CD14-positive monocyte (primary cell): ENCODE measurements around the gene VARS2. TPM values are rescaled to one million over a fixed set of nuclear protein-coding genes. Genes with fewer than 3 reads are reported as not detected.

Experiments
- DNase-seq, 3 donors: peaks; one replicate each; pipeline ENCODE4 v3.0.0-alpha.2; 2011 to 2022
- H2AFZ ChIP-seq: 2 replicates; pipeline ENCODE4 v1.6.0; 2012; ENCODE audit warnings: mild to moderate bottlenecking, low read depth, low read length, inconsistent platforms; ENCODE audit not compliant: insufficient read depth, poor library complexity, severe bottlenecking
- H3K27ac ChIP-seq, 2 donors: 1 replicate in 1 of 2; 2 replicates in 1 of 2; pipeline ENCODE4 v1.5.1; 2012 to 2013; ENCODE audit warnings: low read length in 2 of 2, control low read depth in 1 of 2, inconsistent platforms in 1 of 2, low read depth in 1 of 2, mild to moderate bottlenecking in 1 of 2
- H3K27me3 ChIP-seq, 2 donors: one replicate each; pipeline versions ENCODE4 v1.6.0 to v1.6.1; 2011 to 2013; ENCODE audit warnings: low read length in 2 of 2; ENCODE audit not compliant: control insufficient read depth in 2 of 2, insufficient read depth in 2 of 2
- H3K36me3 ChIP-seq, 2 donors: replicated peaks in 1 of 2; 1 replicate in 1 of 2; 2 replicates in 1 of 2; pipeline versions ENCODE4 v1.5.1 to v1.6.1; 2012 to 2013; ENCODE audit warnings: low read length in 2 of 2, control low read depth in 1 of 2, inconsistent platforms in 1 of 2, mild to moderate bottlenecking in 1 of 2; ENCODE audit not compliant: insufficient read depth in 2 of 2, control insufficient read depth in 1 of 2
- H3K4me1 ChIP-seq, 2 donors: 1 replicate in 1 of 2; 2 replicates in 1 of 2; pipeline versions ENCODE4 v1.5.1 to v1.6.1; 2012 to 2013; ENCODE audit warnings: low read length in 2 of 2, control low read depth in 1 of 2, inconsistent platforms in 1 of 2, mild to moderate bottlenecking in 1 of 2, moderate library complexity in 1 of 2; ENCODE audit not compliant: insufficient read depth in 2 of 2, control insufficient read depth in 1 of 2
- H3K4me2 ChIP-seq: replicated peaks from 2 replicates; pipeline ENCODE3; 2012; ENCODE audit warnings: low read length, moderate library complexity, mild to moderate bottlenecking; ENCODE audit not compliant: poor library complexity, severe bottlenecking; ENCODE audit errors: extremely low read depth
- H3K4me3 ChIP-seq, 3 experiments: fragments of 200-600 bp in 1 of 3; sonication (generic) in 1 of 3; replicated peaks in 1 of 3; 1 replicate in 2 of 3; 2 replicates in 1 of 3; pipeline ENCODE4 v1.5.1; 2011 to 2013; ENCODE audit warnings: low read length in 3 of 3, mild to moderate bottlenecking in 3 of 3, control low read depth in 2 of 3, low read depth in 2 of 3, inconsistent platforms in 1 of 3, moderate library complexity in 1 of 3
- H3K79me2 ChIP-seq: 2 replicates; pipeline ENCODE4 v1.6.0; 2012; ENCODE audit warnings: mild to moderate bottlenecking, control low read depth, inconsistent platforms, low read length, moderate library complexity; ENCODE audit not compliant: insufficient read depth
- H3K9ac ChIP-seq: 2 replicates; pipeline ENCODE4 v1.6.0; 2017; ENCODE audit warnings: low read length, mild to moderate bottlenecking; ENCODE audit not compliant: insufficient read depth, poor library complexity, severe bottlenecking
- H3K9me3 ChIP-seq, 2 donors: replicated peaks in 1 of 2; 1 replicate in 1 of 2; 2 replicates in 1 of 2; pipeline versions ENCODE4 v1.5.1 to v1.6.1; 2012 to 2013; ENCODE audit warnings: low read length in 2 of 2, control low read depth in 1 of 2; ENCODE audit not compliant: control insufficient read depth in 1 of 2, insufficient read depth in 1 of 2
- H4K20me1 ChIP-seq: 2 replicates; pipeline ENCODE4 v1.6.0; 2012; ENCODE audit warnings: mild to moderate bottlenecking, low read length, control low read depth, moderate library complexity; ENCODE audit not compliant: insufficient read depth
- H3K27ac Mint-ChIP-seq, 7 donors: one replicate each; pipeline ENCODE4 v1.8.0; 2020; ENCODE audit warnings: mild to moderate bottlenecking in 7 of 7, mixed read lengths in 7 of 7, moderate library complexity in 6 of 7, inconsistent platforms in 2 of 7
- H3K27me3 Mint-ChIP-seq, 3 donors: one replicate each; pipeline ENCODE4 v1.8.0; 2021 to 2022; ENCODE audit warnings: low read depth in 3 of 3, mild to moderate bottlenecking in 3 of 3, mixed read lengths in 3 of 3, moderate library complexity in 3 of 3, inconsistent platforms in 1 of 3
- H3K36me3 Mint-ChIP-seq, 2 donors: one replicate each; pipeline ENCODE4 v1.8.0; 2020; ENCODE audit warnings: mixed read lengths in 2 of 2, inconsistent platforms in 1 of 2, mild to moderate bottlenecking in 1 of 2
- H3K4me1 Mint-ChIP-seq: one replicate; pipeline ENCODE4 v1.8.0; 2020; ENCODE audit warnings: mild to moderate bottlenecking, mixed read lengths
- H3K4me3 Mint-ChIP-seq, 2 donors: one replicate each; pipeline ENCODE4 v1.8.0; 2020; ENCODE audit warnings: mild to moderate bottlenecking in 2 of 2, mixed read lengths in 2 of 2, moderate library complexity in 1 of 2
- H3K9me3 Mint-ChIP-seq, 7 donors: one replicate each; pipeline ENCODE4 v1.8.0; 2020 to 2022; ENCODE audit warnings: mixed read lengths in 7 of 7, mild to moderate bottlenecking in 6 of 7, moderate library complexity in 6 of 7, inconsistent platforms in 2 of 7
- CTCF ChIP-seq: fragments of 200-600 bp; IDR thresholded peaks from one replicate; pipeline ENCODE4 v1.8.0; 2022; ENCODE audit warnings: antibody characterized with exemption, mild to moderate bottlenecking
- WGBS: methylation state at CpG from one replicate; pipeline ENCODE4 v1.1.5; 2013; ENCODE audit warnings: missing lambda C conversion rate; ENCODE audit not compliant: insufficient coverage; 5-methylcytosine and 5-hydroxymethylcytosine counted together
- intact Hi-C, 2 donors: fragments of 100-400 bp; cut with micrococcal nuclease; formaldehyde crosslinking; loops; one replicate each; pipeline versions ENCODE4 v1.15.0 to v1.15.1; 2023
- polyA plus RNA-seq, 3 donors: library from polyadenylated mRNA; depleted of rRNA in 1 of 3; unstranded in 2 of 3; stranded (reverse) in 1 of 3; fragments of 300-500 nt in 2 of 3; fragments of >200 nt in 1 of 3; fragmentation: Illumina TruSeq in 2 of 3; gene quantifications; 1 replicate in 2 of 3; 2 replicates in 1 of 3; pipeline ENCODE4 v1.2.3, GENCODE V29; 2012 to 2021

Gene VARS2
- polyA plus RNA-seq, 3 donors, result 7.6 to 15.5 (median 8.1) TPM

- Mint-ChIP-seq H3K4me1 (no peaks in the 10 kb centered on the region), H3K9me3 (peaks cover 26 to 44% (median 42%) of the 10 kb centered on the region in 7 donors), H3K36me3 (no peaks in the 10 kb centered on the region), H3K4me3 (no peak overlapping the region), H3K27ac (no peak overlapping the region), H3K27me3 (peaks cover 0 to 2% (median 0%) of the 10 kb centered on the region in 3 donors)
- no peak overlapping the region for H3K4me3 ChIP-seq
- DNase-seq, result no peak
- H3K9me3 ChIP-seq, result peaks cover 30 to 34% of the 10 kb centered on the region in 2 donors
- H3K79me2 ChIP-seq, result no peaks in the 10 kb centered on the region
- H3K9ac ChIP-seq, result no peak overlapping the region
- no peaks in the 10 kb centered on the region for H3K4me1 ChIP-seq
- H3K27ac ChIP-seq, result no peak overlapping the region
- H4K20me1 ChIP-seq, result no peaks in the 10 kb centered on the region
- no peaks in the 10 kb centered on the region for H3K27me3 ChIP-seq
- TF ChIP-seq CTCF, result no peak
- no peaks in the 10 kb centered on the region for H3K36me3 ChIP-seq
- no peak overlapping the region for H3K4me2 ChIP-seq
- H2AFZ ChIP-seq, result no peak overlapping the region
- intact Hi-C loops, result loop anchor here in 1 of 2 donors (10.0 kb wide), 1 partner anchor 106 kb away; no protein-coding TSS in a partner anchor
These were observed 43.5 kb upstream of the VARS2 start for GRCh38 chr6:30870546-30870945.

GRCh38 chr6:30871592-30872183, 42.4 kb upstream of the VARS2 start:
- H3K4me3 Mint-ChIP-seq, result no peak overlapping the region
- H3K36me3 ChIP-seq, result no peaks in the 10 kb centered on the region
- H3K27ac ChIP-seq, result no peak overlapping the region
- no peaks in the 10 kb centered on the region for H4K20me1 ChIP-seq
- WGBS, result 100% methylated on average over 1 of the region's 4 CpGs
- no peak overlapping the region for H3K27ac Mint-ChIP-seq
- peaks cover 30 to 34% of the 10 kb centered on the region in 2 donors for H3K9me3 ChIP-seq
- no peak for TF ChIP-seq CTCF
- no peaks in the 10 kb centered on the region for H3K36me3 Mint-ChIP-seq
- DNase-seq, result no peak
- H3K27me3 ChIP-seq, result no peaks in the 10 kb centered on the region
- H2AFZ ChIP-seq, result no peak overlapping the region
- H3K4me3 ChIP-seq, result no peak overlapping the region
- intact Hi-C loops, result loop anchor here in 1 of 2 donors (10.0 kb wide), 1 partner anchor 107 kb away; no protein-coding TSS in a partner anchor
- H3K27me3 Mint-ChIP-seq, result peaks cover 0 to 2% (median 0%) of the 10 kb centered on the region in 3 donors
- no peaks in the 10 kb centered on the region for H3K79me2 ChIP-seq
- no peak overlapping the region for H3K9ac ChIP-seq
- H3K4me1 ChIP-seq, result no peaks in the 10 kb centered on the region
- no peak overlapping the region for H3K4me2 ChIP-seq
- H3K4me1 Mint-ChIP-seq, result no peaks in the 10 kb centered on the region
- H3K9me3 Mint-ChIP-seq, result peaks cover 26 to 44% (median 42%) of the 10 kb centered on the region in 7 donors
